K562 (cell line): ENCODE data around the gene FUNDC1. TPM values are rescaled to one million over a fixed set of nuclear protein-coding genes. Genes with fewer than 3 reads are reported as not detected.

ENCODE experiments used
- ELF1 ChIP-seq: fragments of 200-800 bp; sonication (Bioruptor generic); IDR thresholded peaks from 2 replicates; pipeline ENCODE4 v1.6.1; 2016; ENCODE audit warnings: missing genetic modification characterization, missing compliant biosample characterization
- ERF ChIP-seq: fragments of 450-650 bp; formaldehyde crosslinking; IDR thresholded peaks from 2 replicates; pipeline ENCODE4 v1.4.0; 2020; ENCODE audit warnings: mild to moderate bottlenecking, mixed read lengths
- ETV5 ChIP-seq: sonication (generic); formaldehyde crosslinking; IDR thresholded peaks from 2 replicates; pipeline ENCODE4 v1.4.0; 2020; ENCODE audit warnings: low read depth, mild to moderate bottlenecking, missing genetic modification reagents
- FOXJ2 ChIP-seq: fragments of 200-800 bp; sonication (Bioruptor generic); IDR thresholded peaks from 2 replicates; pipeline ENCODE4 v1.6.1; 2016; ENCODE audit warnings: missing genetic modification characterization, missing compliant biosample characterization
- FOXJ3 ChIP-seq: sonication (generic); formaldehyde crosslinking; IDR thresholded peaks from 2 replicates; pipeline ENCODE4 v1.4.0; 2020; ENCODE audit warnings: mild to moderate bottlenecking, missing genetic modification reagents
- HNRNPH1 ChIP-seq: fragments of 200-400 bp; formaldehyde crosslinking; optimal IDR thresholded peaks from 2 replicates; pipeline ENCODE3; 2017; ENCODE audit warnings: low read depth, mild to moderate bottlenecking, low read length, moderate library complexity
- NCOA1 ChIP-seq: fragments of 450-650 bp; IDR thresholded peaks from 2 replicates; pipeline ENCODE4 v1.6.1; 2016; ENCODE audit warnings: low read depth
- NCOA6 ChIP-seq: fragments of 450-650 bp; IDR thresholded peaks from 2 replicates; pipeline ENCODE4 v1.6.1; 2017; ENCODE audit warnings: mild to moderate bottlenecking
- NR3C1 ChIP-seq: sonication (generic); formaldehyde crosslinking; IDR thresholded peaks from 2 replicates; pipeline ENCODE4 v1.8.1; 2022; ENCODE audit warnings: missing genetic modification reagents
- RAD51 ChIP-seq: fragments of 450-650 bp; IDR thresholded peaks from 2 replicates; pipeline ENCODE4 v1.7.1; 2016; ENCODE audit warnings: low read depth, mild to moderate bottlenecking, borderline replicate concordance
- SIN3B ChIP-seq: fragments of 450-650 bp; IDR thresholded peaks from 2 replicates; pipeline ENCODE4 v1.6.1; 2017; ENCODE audit warnings: low read depth, mild to moderate bottlenecking, moderate library complexity
- ZFX ChIP-seq: sonication (generic); formaldehyde crosslinking; IDR thresholded peaks from 2 replicates; pipeline ENCODE4 v1.8.0; 2022; ENCODE audit warnings: mild to moderate bottlenecking, missing genetic modification reagents, moderate library complexity
- ZNF384 ChIP-seq: IDR thresholded peaks from 2 replicates; pipeline ENCODE4 v1.6.1; 2012; ENCODE audit warnings: low read depth, low read length, improper control_type of control experiment
- ZNF699 ChIP-seq: fragments of 250-450 bp; sonication (Bioruptor Pico); IDR thresholded peaks from 2 replicates; pipeline ENCODE4 v1.8.0; 2021; ENCODE audit warnings: mild to moderate bottlenecking, moderate library complexity; ENCODE audit not compliant: insufficient replicate concordance
- ZNF766 ChIP-seq: fragments of 200-800 bp; sonication (Bioruptor generic); conservative IDR thresholded peaks from 2 replicates; pipeline ENCODE4 v1.6.1; 2016; ENCODE audit warnings: missing genetic modification characterization, missing compliant biosample characterization
- ZNF778 ChIP-seq: fragments of 450-650 bp; formaldehyde crosslinking; IDR thresholded peaks from 2 replicates; pipeline ENCODE4 v1.4.0; 2020; ENCODE audit warnings: mild to moderate bottlenecking, moderate library complexity
- ZNF79 ChIP-seq: fragments of 250-450 bp; sonication (Bioruptor Pico); IDR thresholded peaks from 2 replicates; pipeline ENCODE4 v1.4.0; 2020; ENCODE audit warnings: low read depth, mild to moderate bottlenecking, moderate library complexity
- polyA plus RNA-seq, 8 experiments: library from polyadenylated mRNA; depleted of rRNA in 4 of 8; stranded (reverse) in 5 of 8; unstranded in 3 of 8; fragments of >200 nt; fragmentation: Nextera tagmentation in 2 of 8; fragmentation: Illumina TruSeq in 1 of 8; extraction: Ambion mirVana in 2 of 8; extraction: Trizol in 1 of 8; gene quantifications; 2 replicates each; pipeline versions ENCODE4 v1.2.1 to v1.2.3, GENCODE V29; 2011 to 2014; ENCODE audit warnings: inconsistent platforms in 1 of 8, missing spikeins in 1 of 8
- total RNA-seq, 7 experiments: library from RNA; depleted of rRNA in 6 of 7; stranded (reverse); fragments of >200 nt in 6 of 7; fragmentation: Illumina TruSeq in 2 of 7; extraction: Trizol in 2 of 7; gene quantifications; 2 replicates each; pipeline versions ENCODE4 v1.2.1 to v1.2.3, GENCODE V29; 2011 to 2021; ENCODE audit warnings: low replicate concordance in 1 of 7
- TF ChIP-seq, protein P1 (sequence below): fragments of 250-450 bp; sonication (Bioruptor Pico); IDR thresholded peaks from 2 replicates; pipeline ENCODE4 v1.4.0; 2020; ENCODE audit warnings: borderline replicate concordance
- TF ChIP-seq, protein P2 (sequence below): fragments of 250-450 bp; sonication (Bioruptor Pico); IDR thresholded peaks from 2 replicates; pipeline ENCODE4 v1.4.0; 2020; ENCODE audit warnings: mild to moderate bottlenecking, moderate library complexity
- TF ChIP-seq, protein P3 (sequence below): sonication (generic); formaldehyde crosslinking; IDR thresholded peaks from 2 replicates; pipeline ENCODE4 v1.9.0; 2022; ENCODE audit warnings: mild to moderate bottlenecking, missing genetic modification reagents

The FUNDC1 gene
- total and polyA plus RNA-seq, 9 of the 15 experiments (the other 6 are each of a cell fraction or from before 2014, with no cell fraction given), result 15.6 to 59.1 (median 29.3) TPM

- TF ChIP-seq ZNF766 (CRISPR knock-in tag) (peak; percentile 95), NCOA6 (no peak), ZFX (CRISPR knock-in tag) (peak; percentile 55), ZNF699 (CRISPR knock-in tag) (no peak), NR3C1 (CRISPR knock-in tag) (no peak), ELF1 (tag) (no peak), SIN3B (no peak), FOXJ3 (CRISPR knock-in tag) (no peak), ETV5 (CRISPR knock-in tag) (no peak), NCOA1 (no peak), ZNF778 (CRISPR knock-in tag) (no peak), ERF (peak; percentile 92; the same call in 1 of the 2 replicates), FOXJ2 (tag) (no peak; the same call in 1 of the 2 replicates), HNRNPH1 (no peak), ZNF79 (peak; percentile 84), RAD51 (no peak), ZNF384 (no peak)
- TF ChIP-seq, protein P1, sequence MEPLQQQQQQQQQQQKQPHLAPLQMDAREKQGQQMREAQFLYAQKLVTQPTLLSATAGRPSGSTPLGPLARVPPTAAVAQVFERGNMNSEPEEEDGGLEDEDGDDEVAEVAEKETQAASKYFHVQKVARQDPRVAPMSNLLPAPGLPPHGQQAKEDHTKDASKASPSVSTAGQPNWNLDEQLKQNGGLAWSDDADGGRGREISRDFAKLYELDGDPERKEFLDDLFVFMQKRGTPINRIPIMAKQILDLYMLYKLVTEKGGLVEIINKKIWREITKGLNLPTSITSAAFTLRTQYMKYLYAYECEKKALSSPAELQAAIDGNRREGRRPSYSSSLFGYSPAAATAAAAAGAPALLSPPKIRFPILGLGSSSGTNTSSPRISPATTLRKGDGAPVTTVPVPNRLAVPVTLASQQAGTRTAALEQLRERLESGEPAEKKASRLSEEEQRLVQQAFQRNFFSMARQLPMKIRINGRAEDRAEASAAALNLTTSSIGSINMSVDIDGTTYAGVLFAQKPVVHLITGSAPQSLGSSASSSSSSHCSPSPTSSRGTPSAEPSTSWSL (CRISPR knock-in tag), result no peak; the same call in 1 of the 2 replicates
- TF ChIP-seq, protein P2, sequence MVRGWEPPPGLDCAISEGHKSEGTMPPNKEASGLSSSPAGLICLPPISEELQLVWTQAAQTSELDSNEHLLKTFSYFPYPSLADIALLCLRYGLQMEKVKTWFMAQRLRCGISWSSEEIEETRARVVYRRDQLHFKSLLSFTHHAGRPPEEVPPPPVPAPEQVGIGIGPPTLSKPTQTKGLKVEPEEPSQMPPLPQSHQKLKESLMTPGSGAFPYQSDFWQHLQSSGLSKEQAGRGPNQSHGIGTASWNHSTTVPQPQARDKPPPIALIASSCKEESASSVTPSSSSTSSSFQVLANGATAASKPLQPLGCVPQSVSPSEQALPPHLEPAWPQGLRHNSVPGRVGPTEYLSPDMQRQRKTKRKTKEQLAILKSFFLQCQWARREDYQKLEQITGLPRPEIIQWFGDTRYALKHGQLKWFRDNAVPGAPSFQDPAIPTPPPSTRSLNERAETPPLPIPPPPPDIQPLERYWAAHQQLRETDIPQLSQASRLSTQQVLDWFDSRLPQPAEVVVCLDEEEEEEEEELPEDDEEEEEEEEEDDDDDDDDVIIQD (CRISPR knock-in tag), result no peak
- TF ChIP-seq, protein P3, sequence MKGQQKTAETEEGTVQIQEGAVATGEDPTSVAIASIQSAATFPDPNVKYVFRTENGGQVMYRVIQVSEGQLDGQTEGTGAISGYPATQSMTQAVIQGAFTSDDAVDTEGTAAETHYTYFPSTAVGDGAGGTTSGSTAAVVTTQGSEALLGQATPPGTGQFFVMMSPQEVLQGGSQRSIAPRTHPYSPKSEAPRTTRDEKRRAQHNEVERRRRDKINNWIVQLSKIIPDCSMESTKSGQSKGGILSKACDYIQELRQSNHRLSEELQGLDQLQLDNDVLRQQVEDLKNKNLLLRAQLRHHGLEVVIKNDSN (CRISPR knock-in tag), result no peak
Observed at GRCh38 chrX:44483965-44484606, 58.6 kb downstream of the FUNDC1 start (continued).
